CD4-positive, alpha-beta T cell (primary cell): ENCODE results near the gene IL22RA2. TPM values are rescaled to one million over a fixed set of nuclear protein-coding genes. Genes with fewer than 3 reads are reported as not detected.

ENCODE experiments used
- ATAC-seq: fragments of 200-7000 bp; cut with Tn5 transposase; one replicate; pipeline ENCODE4 v1.10.0; 2022; ENCODE audit warnings: mild to moderate bottlenecking; ENCODE audit not compliant: poor library complexity
- CTCF ChIA-PET: fragments of 350-600 bp; sonication (Branson Sonifier 250); formaldehyde crosslinking; loops from one replicate; lab custom pipeline; 2021; ENCODE audit warnings: antibody characterized with exemption, inconsistent platforms; lab: Charles Lee
- POLR2A ChIA-PET: fragments of 350-600 bp; sonication (Branson Sonifier 250); formaldehyde crosslinking; loops from one replicate; lab custom pipeline; 2021; ENCODE audit warnings: antibody characterized with exemption, inconsistent platforms; lab: Charles Lee
- DNase-seq, 14 experiments: peaks; one replicate each; pipeline ENCODE4 v3.0.0-alpha.2; 2013 to 2020; ENCODE audit warnings: mixed read lengths in 2 of 14
- H3K27ac ChIP-seq, 2 donors: one replicate each; pipeline versions ENCODE4 v1.5.1 to v1.7.0; 2013; ENCODE audit warnings: low read length in 2 of 2, low read depth in 1 of 2, mild to moderate bottlenecking in 1 of 2
- H3K27me3 ChIP-seq, 2 experiments: 1 replicate in 1 of 2; 2 replicates in 1 of 2; pipeline versions ENCODE4 v1.6.1 to v1.7.0; 2013; ENCODE audit warnings: low read length in 2 of 2, control low read depth in 1 of 2, mild to moderate bottlenecking in 1 of 2, moderate library complexity in 1 of 2; ENCODE audit not compliant: insufficient read depth in 2 of 2, control insufficient read depth in 1 of 2
- H3K36me3 ChIP-seq: one replicate; pipeline ENCODE4 v1.6.1; 2013; ENCODE audit warnings: low read length, control low read depth; ENCODE audit not compliant: insufficient read depth
- H3K4me1 ChIP-seq: one replicate; pipeline ENCODE4 v1.6.1; 2013; ENCODE audit warnings: low read length, control low read depth; ENCODE audit not compliant: insufficient read depth
- H3K4me3 ChIP-seq: one replicate; pipeline ENCODE4 v1.5.1; 2013; ENCODE audit warnings: mild to moderate bottlenecking, low read length, moderate library complexity
- H3K9me3 ChIP-seq, 2 experiments: 1 replicate in 1 of 2; 2 replicates in 1 of 2; pipeline versions ENCODE4 v1.6.1 to v1.7.0; 2013; ENCODE audit warnings: low read length in 2 of 2, mild to moderate bottlenecking in 2 of 2, control low read depth in 1 of 2, moderate library complexity in 1 of 2; ENCODE audit not compliant: control insufficient read depth in 1 of 2, insufficient read depth in 1 of 2
- H3K27ac Mint-ChIP-seq: one replicate; pipeline ENCODE4 v1.8.0; 2020; ENCODE audit warnings: mixed read lengths
- H3K27me3 Mint-ChIP-seq: one replicate; pipeline ENCODE4 v1.8.0; 2021; ENCODE audit warnings: mixed read lengths
- H3K36me3 Mint-ChIP-seq: one replicate; pipeline ENCODE4 v1.8.0; 2021; ENCODE audit warnings: low read depth, mixed read lengths
- H3K4me1 Mint-ChIP-seq: one replicate; pipeline ENCODE4 v1.8.0; 2021; ENCODE audit warnings: low read depth, mixed read lengths
- H3K4me3 Mint-ChIP-seq: one replicate; pipeline ENCODE4 v1.8.0; 2020; ENCODE audit warnings: mild to moderate bottlenecking, mixed read lengths
- H3K9me3 Mint-ChIP-seq: one replicate; pipeline ENCODE4 v1.8.0; 2020; ENCODE audit warnings: mixed read lengths
- intact Hi-C, 2 experiments: fragments of 100-400 bp; cut with DNase I in 1 of 2; cut with micrococcal nuclease in 1 of 2; formaldehyde crosslinking; loops; one replicate each; pipeline versions ENCODE4 v1.15.1 to v1.9.0; 2023 to 2025; cut with DNase I, micrococcal nuclease
- total RNA-seq, 174 experiments: library from RNA in 2 of 174; stranded (reverse) in 2 of 174; gene quantifications; one replicate each; pipeline ENCODE4 v1.2.3 and lab custom pipeline; 2021 to 2026
- TF ChIP-seq, protein P1 (sequence below): fragments of 200-600 bp; IDR thresholded peaks from one replicate; pipeline ENCODE4 v1.8.0; 2022; ENCODE audit warnings: antibody characterized with exemption, mild to moderate bottlenecking

IL22RA2 gene
- total RNA-seq, 2 experiments from 2014 or later, result not detected

- DNase-seq, result peak; percentile 22 to 80 (median 37)
- no peaks in the 10 kb centered on the region for H3K9me3 Mint-ChIP-seq
- intact Hi-C loops, result loop anchor here (1.0 to 10.0 kb wide), 8 partner anchors 73 to 1010 kb away; partner anchors contain the start of gene PERP (in 1 of the 2)
- H3K36me3 Mint-ChIP-seq, result no peaks in the 10 kb centered on the region
- no peaks in the 10 kb centered on the region for H3K9me3 ChIP-seq
- peaks cover 12% of the 10 kb centered on the region for H3K4me1 Mint-ChIP-seq
- H3K27me3 ChIP-seq, result no peaks in the 10 kb centered on the region
- H3K4me3 ChIP-seq, result no peak overlapping the region
- peaks cover 5% of the 10 kb centered on the region for H3K27me3 Mint-ChIP-seq
- peaks cover 9% of the 10 kb centered on the region for H3K4me1 ChIP-seq
- no peaks in the 10 kb centered on the region for H3K36me3 ChIP-seq
- ChIA-PET CTCF (interaction anchor here (0.6 to 1.2 kb wide), 13 partner anchors 9 to 1200 kb away, joined by 3 to 21 read pairs (median 4); no protein-coding TSS in a partner anchor), POLR2A (interaction anchor here (0.6 to 0.8 kb wide), 3 partner anchors 177 to 881 kb away, joined by 3 read pairs; no protein-coding TSS in a partner anchor)
- ATAC-seq, result no peak
- no peak overlapping the region for H3K4me3 Mint-ChIP-seq
- H3K27ac Mint-ChIP-seq, result no peak overlapping the region
- H3K27ac ChIP-seq, result no peak overlapping the region
- TF ChIP-seq, protein P1, sequence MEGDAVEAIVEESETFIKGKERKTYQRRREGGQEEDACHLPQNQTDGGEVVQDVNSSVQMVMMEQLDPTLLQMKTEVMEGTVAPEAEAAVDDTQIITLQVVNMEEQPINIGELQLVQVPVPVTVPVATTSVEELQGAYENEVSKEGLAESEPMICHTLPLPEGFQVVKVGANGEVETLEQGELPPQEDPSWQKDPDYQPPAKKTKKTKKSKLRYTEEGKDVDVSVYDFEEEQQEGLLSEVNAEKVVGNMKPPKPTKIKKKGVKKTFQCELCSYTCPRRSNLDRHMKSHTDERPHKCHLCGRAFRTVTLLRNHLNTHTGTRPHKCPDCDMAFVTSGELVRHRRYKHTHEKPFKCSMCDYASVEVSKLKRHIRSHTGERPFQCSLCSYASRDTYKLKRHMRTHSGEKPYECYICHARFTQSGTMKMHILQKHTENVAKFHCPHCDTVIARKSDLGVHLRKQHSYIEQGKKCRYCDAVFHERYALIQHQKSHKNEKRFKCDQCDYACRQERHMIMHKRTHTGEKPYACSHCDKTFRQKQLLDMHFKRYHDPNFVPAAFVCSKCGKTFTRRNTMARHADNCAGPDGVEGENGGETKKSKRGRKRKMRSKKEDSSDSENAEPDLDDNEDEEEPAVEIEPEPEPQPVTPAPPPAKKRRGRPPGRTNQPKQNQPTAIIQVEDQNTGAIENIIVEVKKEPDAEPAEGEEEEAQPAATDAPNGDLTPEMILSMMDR, result peak; percentile 71
Measured at GRCh38 chr6:137094411-137095008, 78.9 kb downstream of the IL22RA2 start.

Other genes starting within 250 kb of the IL22RA2 start
- not detected for gene IL20RA, start 128.7 kb downstream of the IL22RA2 start, total RNA-seq
- 10 to 100 TPM; 81.7 to 84.3 TPM for gene IFNGR1, start 45.7 kb upstream of the IL22RA2 start, total RNA-seq